ENCODE data around the gene STK24.

DNA sequence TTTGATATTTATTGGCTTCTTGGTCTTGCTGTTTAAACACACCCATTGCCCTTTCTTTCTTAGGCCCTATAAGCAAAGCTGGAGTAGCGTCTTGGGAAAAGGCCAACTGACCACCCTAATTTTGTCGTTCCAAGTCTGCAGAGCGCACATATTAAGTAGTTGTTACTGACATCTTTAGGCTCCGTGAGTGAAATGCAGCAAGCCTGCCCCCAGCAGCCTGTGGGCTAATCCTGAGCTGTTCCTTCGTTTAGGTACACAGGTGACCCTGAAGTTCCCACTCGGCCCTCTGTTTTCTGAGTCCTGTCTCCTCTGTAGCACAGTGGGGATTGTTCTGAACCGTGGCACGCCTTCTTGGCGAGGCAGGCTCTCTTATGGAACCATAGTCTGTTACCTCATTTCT, 170.5 kb downstream of the STK24 start:
- TF ChIP-seq, protein P1, sequence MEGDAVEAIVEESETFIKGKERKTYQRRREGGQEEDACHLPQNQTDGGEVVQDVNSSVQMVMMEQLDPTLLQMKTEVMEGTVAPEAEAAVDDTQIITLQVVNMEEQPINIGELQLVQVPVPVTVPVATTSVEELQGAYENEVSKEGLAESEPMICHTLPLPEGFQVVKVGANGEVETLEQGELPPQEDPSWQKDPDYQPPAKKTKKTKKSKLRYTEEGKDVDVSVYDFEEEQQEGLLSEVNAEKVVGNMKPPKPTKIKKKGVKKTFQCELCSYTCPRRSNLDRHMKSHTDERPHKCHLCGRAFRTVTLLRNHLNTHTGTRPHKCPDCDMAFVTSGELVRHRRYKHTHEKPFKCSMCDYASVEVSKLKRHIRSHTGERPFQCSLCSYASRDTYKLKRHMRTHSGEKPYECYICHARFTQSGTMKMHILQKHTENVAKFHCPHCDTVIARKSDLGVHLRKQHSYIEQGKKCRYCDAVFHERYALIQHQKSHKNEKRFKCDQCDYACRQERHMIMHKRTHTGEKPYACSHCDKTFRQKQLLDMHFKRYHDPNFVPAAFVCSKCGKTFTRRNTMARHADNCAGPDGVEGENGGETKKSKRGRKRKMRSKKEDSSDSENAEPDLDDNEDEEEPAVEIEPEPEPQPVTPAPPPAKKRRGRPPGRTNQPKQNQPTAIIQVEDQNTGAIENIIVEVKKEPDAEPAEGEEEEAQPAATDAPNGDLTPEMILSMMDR (conservative IDR thresholded peaks at IDR 0.05; ENCODE audit: low read length): no peak
- no peak for TF ChIP-seq EZH2phosphoT487 (IDR thresholded peaks at IDR 0.05; ENCODE audit: borderline replicate concordance)

Data from Loucy (cell line).